Neuronal stem cell (in vitro differentiated cells): ENCODE results near the gene SH2D3C.

Experiments
- DNase-seq: peaks from one replicate; pipeline ENCODE4 v3.0.0-alpha.2; 2013; ENCODE audit warnings: low spot score
- H2AFZ ChIP-seq: one replicate; pipeline ENCODE4 v1.6.1; 2013; ENCODE audit warnings: mild to moderate bottlenecking, low read length, inconsistent platforms
- H2AK5ac ChIP-seq: 2 replicates; pipeline ENCODE4 v1.6.1; 2013; ENCODE audit warnings: low read depth, mild to moderate bottlenecking, inconsistent platforms, low read length, moderate library complexity, mixed read lengths
- H2BK120ac ChIP-seq: 2 replicates; pipeline ENCODE4 v1.6.1; 2013; ENCODE audit warnings: low read depth, mild to moderate bottlenecking, inconsistent platforms, low read length, moderate library complexity, mixed read lengths
- H2BK12ac ChIP-seq: one replicate; pipeline ENCODE4 v1.6.1; 2013; ENCODE audit warnings: low read length, inconsistent platforms
- H2BK15ac ChIP-seq: 2 replicates; pipeline ENCODE4 v1.6.1; 2013; ENCODE audit warnings: mild to moderate bottlenecking, low read length, inconsistent platforms, mixed read lengths
- H2BK5ac ChIP-seq: one replicate; pipeline ENCODE4 v1.6.1; 2013; ENCODE audit warnings: inconsistent platforms, mild to moderate bottlenecking, low read length, moderate library complexity
- H3K14ac ChIP-seq: one replicate; pipeline ENCODE4 v1.6.1; 2013; ENCODE audit warnings: low read length, inconsistent platforms
- H3K18ac ChIP-seq: 2 replicates; pipeline ENCODE4 v1.6.1; 2013; ENCODE audit warnings: low read length, inconsistent platforms
- H3K23ac ChIP-seq: 2 replicates; pipeline ENCODE4 v1.6.1; 2013; ENCODE audit warnings: low read depth, mild to moderate bottlenecking, mixed read lengths, low read length, inconsistent platforms; ENCODE audit not compliant: poor library complexity
- H3K27ac ChIP-seq: replicated peaks from 3 replicates; pipeline ENCODE4 v1.5.1; 2013; ENCODE audit warnings: low read length, inconsistent platforms
- H3K27me3 ChIP-seq, 3 experiments: 2 replicates each; pipeline ENCODE4 v1.6.1; 2013; ENCODE audit warnings: low read length in 3 of 3, mild to moderate bottlenecking in 2 of 3, inconsistent platforms in 1 of 3, low read depth in 1 of 3, mixed read lengths in 1 of 3, moderate library complexity in 1 of 3; ENCODE audit not compliant: control insufficient read depth in 3 of 3, insufficient read depth in 3 of 3
- H3K36me3 ChIP-seq, 2 donors: replicated peaks in 1 of 2; 2 replicates each; pipeline ENCODE4 v1.6.1; 2013; ENCODE audit warnings: low read length in 2 of 2; ENCODE audit not compliant: control insufficient read depth in 2 of 2, insufficient read depth in 2 of 2
- H3K4ac ChIP-seq: 2 replicates; pipeline ENCODE4 v1.6.1; 2013; ENCODE audit warnings: inconsistent platforms, mild to moderate bottlenecking, low read length, moderate library complexity
- H3K4me1 ChIP-seq, 2 donors: 1 replicate in 1 of 2; 2 replicates in 1 of 2; pipeline ENCODE4 v1.6.1; 2013; ENCODE audit warnings: low read length in 2 of 2, low read depth in 1 of 2; ENCODE audit not compliant: control insufficient read depth in 2 of 2, insufficient read depth in 1 of 2
- H3K4me2 ChIP-seq: one replicate; pipeline ENCODE4 v1.6.1; 2013; ENCODE audit warnings: mild to moderate bottlenecking, low read length, inconsistent platforms; ENCODE audit not compliant: insufficient read depth, poor library complexity, severe bottlenecking
- H3K4me3 ChIP-seq, 2 donors: 2 replicates each; pipeline ENCODE4 v1.5.1; 2013; ENCODE audit warnings: low read length in 2 of 2, mild to moderate bottlenecking in 2 of 2, inconsistent platforms in 1 of 2, moderate library complexity in 1 of 2
- H3K79me1 ChIP-seq: one replicate; pipeline ENCODE4 v1.6.1; 2013; ENCODE audit warnings: low read depth, mild to moderate bottlenecking, inconsistent platforms, low read length, moderate library complexity
- H3K9ac ChIP-seq: one replicate; pipeline ENCODE4 v1.6.1; 2013; ENCODE audit warnings: mild to moderate bottlenecking, low read depth, low read length, inconsistent platforms; ENCODE audit not compliant: poor library complexity
- H3K9me3 ChIP-seq, 2 donors: replicated peaks in 1 of 2; 2 replicates each; pipeline versions ENCODE3 to v1.6.1; 2013; ENCODE audit warnings: low read length in 2 of 2, mild to moderate bottlenecking in 2 of 2, inconsistent platforms in 1 of 2, low read depth in 1 of 2, mixed read lengths in 1 of 2, moderate library complexity in 1 of 2; ENCODE audit not compliant: control insufficient read depth in 2 of 2, insufficient read depth in 1 of 2
- H4K8ac ChIP-seq: one replicate; pipeline ENCODE4 v1.6.1; 2013; ENCODE audit warnings: low read depth, mild to moderate bottlenecking, inconsistent platforms, low read length, moderate library complexity
- H4K91ac ChIP-seq: one replicate; pipeline ENCODE4 v1.6.1; 2013; ENCODE audit warnings: low read length, low read depth, mild to moderate bottlenecking, inconsistent platforms; ENCODE audit not compliant: poor library complexity
- WGBS, 2 donors: extraction: QIAGEN DNeasy Blood & Tissue Kit; methylation state at CpG; one replicate each; pipeline ENCODE4 v1.1.7; 2013; ENCODE audit warnings: missing lambda C conversion rate in 2 of 2, mixed read lengths in 1 of 2; ENCODE audit not compliant: insufficient read length in 2 of 2, insufficient replicate concordance in 1 of 2; ENCODE audit errors: extremely low coverage in 2 of 2; 5-methylcytosine and 5-hydroxymethylcytosine counted together

SH2D3C gene

GRCh38 chr9:127773272-127773671, 5.2 kb downstream of the SH2D3C start:
- peaks cover 14 to 19% of the 10 kb centered on the region in 2 donors for H3K4me1 ChIP-seq
- H3K4me2 ChIP-seq = no peak overlapping the region
- no peak overlapping the region for H2AK5ac ChIP-seq
- H2AFZ ChIP-seq = no peak overlapping the region
- H3K36me3 ChIP-seq = no peaks in the 10 kb centered on the region
- no peak overlapping the region for H2BK12ac ChIP-seq
- H3K27me3 ChIP-seq = peaks cover 0 to 10% (median 0%) of the 10 kb centered on the region in 3 experiments
- no peak overlapping the region for H3K18ac ChIP-seq
- no peak overlapping the region for H4K91ac ChIP-seq
- H2BK5ac ChIP-seq = no peak overlapping the region
- no peak overlapping the region for H2BK15ac ChIP-seq
- no peak overlapping the region for H3K23ac ChIP-seq
- H3K4me3 ChIP-seq = no peak overlapping the region
- no peak overlapping the region for H3K9ac ChIP-seq
- no peak overlapping the region for H3K4ac ChIP-seq
- H4K8ac ChIP-seq = no peak overlapping the region
- H2BK120ac ChIP-seq = no peak overlapping the region
- H3K79me1 ChIP-seq = no peaks in the 10 kb centered on the region
- H3K27ac ChIP-seq = no peak overlapping the region
- H3K14ac ChIP-seq = no peak overlapping the region
- no peak for DNase-seq
- H3K9me3 ChIP-seq = no peaks in the 10 kb centered on the region
- WGBS, 2 donors = no CpG with 5 or more reads among the region's 3 CpGs

GRCh38 chr9:127772603-127773002, 5.9 kb downstream of the SH2D3C start:
- no peak overlapping the region for H4K91ac ChIP-seq
- no peak overlapping the region for H2BK120ac ChIP-seq
- H3K4me1 ChIP-seq = peaks cover 14 to 26% of the 10 kb centered on the region in 2 donors
- peaks cover 0 to 10% (median 0%) of the 10 kb centered on the region in 3 experiments for H3K27me3 ChIP-seq
- H3K27ac ChIP-seq = no peak overlapping the region
- no peak overlapping the region for H2BK12ac ChIP-seq
- no peak overlapping the region for H3K23ac ChIP-seq
- H3K4me3 ChIP-seq = no peak overlapping the region
- H2BK5ac ChIP-seq = no peak overlapping the region
- H4K8ac ChIP-seq = no peak overlapping the region
- no peaks in the 10 kb centered on the region for H3K9me3 ChIP-seq
- H3K14ac ChIP-seq = no peak overlapping the region
- no CpG with 5 or more reads among the region's 5 CpGs for WGBS, 2 donors
- no peak overlapping the region for H2AFZ ChIP-seq
- H2BK15ac ChIP-seq = no peak overlapping the region
- H2AK5ac ChIP-seq = no peak overlapping the region
- no peak overlapping the region for H3K9ac ChIP-seq
- H3K79me1 ChIP-seq = no peaks in the 10 kb centered on the region
- no peak overlapping the region for H3K4ac ChIP-seq
- H3K36me3 ChIP-seq = no peaks in the 10 kb centered on the region
- no peak overlapping the region for H3K4me2 ChIP-seq
- no peak for DNase-seq
- no peak overlapping the region for H3K18ac ChIP-seq

- Histone ChIP-seq H2BK120ac (no peak overlapping the region), H3K79me1 (no peaks in the 10 kb centered on the region), H3K14ac (no peak overlapping the region), H2BK12ac (no peak overlapping the region), H3K4me2 (peak overlapping the region; percentile 93), H3K27me3 (peaks cover 0 to 10% (median 0%) of the 10 kb centered on the region in 3 experiments), H3K4ac (no peak overlapping the region), H4K8ac (no peak overlapping the region), H2BK15ac (no peak overlapping the region), H3K9me3 (no peaks in the 10 kb centered on the region), H2BK5ac (no peak overlapping the region), H3K9ac (no peak overlapping the region), H3K23ac (no peak overlapping the region), H3K4me1 (peaks cover 20 to 31% of the 10 kb centered on the region in 2 donors), H2AFZ (peak overlapping the region; percentile 90), H3K18ac (no peak overlapping the region), H4K91ac (no peak overlapping the region), H3K36me3 (no peaks in the 10 kb centered on the region), H2AK5ac (no peak overlapping the region), H3K4me3 (peak overlapping the region in 1 of 2 donors; percentile 7), H3K27ac (no peak overlapping the region)
- WGBS, 2 donors = no CpG with 5 or more reads among the region's 19 CpGs
- no peak for DNase-seq
Measured at GRCh38 chr9:127771570-127772189, 6.8 kb downstream of the SH2D3C start.

GRCh38 chr9:127770905-127771569, 7.4 kb downstream of the SH2D3C start:
- Histone ChIP-seq H2BK120ac (no peak overlapping the region), H2BK5ac (no peak overlapping the region), H3K9me3 (no peaks in the 10 kb centered on the region), H3K14ac (no peak overlapping the region), H3K9ac (peak overlapping the region; percentile 79), H3K4me2 (peak overlapping the region; percentile 93), H3K36me3 (no peaks in the 10 kb centered on the region), H3K4ac (no peak overlapping the region), H4K8ac (no peak overlapping the region), H2AK5ac (no peak overlapping the region), H3K18ac (peak overlapping the region; percentile 63), H2BK15ac (no peak overlapping the region), H3K27ac (no peak overlapping the region), H2AFZ (peak overlapping the region; percentile 90), H3K23ac (no peak overlapping the region), H2BK12ac (no peak overlapping the region), H3K4me3 (peak overlapping the region; percentile 36 to 78), H3K27me3 (peaks cover 0 to 10% (median 0%) of the 10 kb centered on the region in 3 experiments), H4K91ac (no peak overlapping the region), H3K79me1 (no peaks in the 10 kb centered on the region), H3K4me1 (peaks cover 16 to 24% of the 10 kb centered on the region in 2 donors)
- WGBS, 2 donors = no CpG with 5 or more reads among the region's 43 CpGs
- peak; percentile 98 for DNase-seq
